Type B pancreatic cell (in vitro differentiated cells): ENCODE measurements around the gene PIP4K2A. TPM values are rescaled to one million over a fixed set of nuclear protein-coding genes. Genes with fewer than 3 reads are reported as not detected.
A peak's percentile ranks its signal among the peaks of the same experiment; 100 is the strongest.

ENCODE experiments used
- DNase-seq: peaks from one replicate; pipeline ENCODE4 v3.0.0; 2021; ENCODE audit warnings: mixed read lengths; ENCODE audit not compliant: unreplicated experiment; ENCODE audit errors: extremely low spot score
- H3K27ac Mint-ChIP-seq: 2 replicates; pipeline ENCODE4 v1.8.0; 2021; ENCODE audit warnings: mild to moderate bottlenecking, mixed read lengths
- H3K27me3 Mint-ChIP-seq: 2 replicates; pipeline ENCODE4 v1.8.0; 2021; ENCODE audit warnings: mixed read lengths
- H3K36me3 Mint-ChIP-seq: 2 replicates; pipeline ENCODE4 v1.8.0; 2021; ENCODE audit warnings: mixed read lengths
- H3K4me1 Mint-ChIP-seq: one replicate; pipeline ENCODE4 v1.8.0; 2021; ENCODE audit warnings: mixed read lengths; ENCODE audit not compliant: unreplicated experiment
- H3K4me3 Mint-ChIP-seq: 2 replicates; pipeline ENCODE4 v1.8.0; 2021; ENCODE audit warnings: mild to moderate bottlenecking, mixed read lengths
- H3K9me3 Mint-ChIP-seq: 2 replicates; pipeline ENCODE4 v1.8.0; 2021; ENCODE audit warnings: mixed read lengths
- total RNA-seq: library from RNA; stranded (reverse); gene quantifications from 2 replicates; pipeline ENCODE4 v1.2.1, GENCODE V29; 2021; ENCODE audit warnings: low replicate concordance
- TF ChIP-seq, protein P1 (sequence below): fragments of 200-600 bp; sonication (generic); conservative IDR thresholded peaks from 2 replicates; pipeline ENCODE4 v1.5.0; 2021; ENCODE audit warnings: antibody characterized with exemption, mild to moderate bottlenecking

PIP4K2A gene
- total RNA-seq, 1 donor from 2014 or later = 15.7 TPM

DNA sequence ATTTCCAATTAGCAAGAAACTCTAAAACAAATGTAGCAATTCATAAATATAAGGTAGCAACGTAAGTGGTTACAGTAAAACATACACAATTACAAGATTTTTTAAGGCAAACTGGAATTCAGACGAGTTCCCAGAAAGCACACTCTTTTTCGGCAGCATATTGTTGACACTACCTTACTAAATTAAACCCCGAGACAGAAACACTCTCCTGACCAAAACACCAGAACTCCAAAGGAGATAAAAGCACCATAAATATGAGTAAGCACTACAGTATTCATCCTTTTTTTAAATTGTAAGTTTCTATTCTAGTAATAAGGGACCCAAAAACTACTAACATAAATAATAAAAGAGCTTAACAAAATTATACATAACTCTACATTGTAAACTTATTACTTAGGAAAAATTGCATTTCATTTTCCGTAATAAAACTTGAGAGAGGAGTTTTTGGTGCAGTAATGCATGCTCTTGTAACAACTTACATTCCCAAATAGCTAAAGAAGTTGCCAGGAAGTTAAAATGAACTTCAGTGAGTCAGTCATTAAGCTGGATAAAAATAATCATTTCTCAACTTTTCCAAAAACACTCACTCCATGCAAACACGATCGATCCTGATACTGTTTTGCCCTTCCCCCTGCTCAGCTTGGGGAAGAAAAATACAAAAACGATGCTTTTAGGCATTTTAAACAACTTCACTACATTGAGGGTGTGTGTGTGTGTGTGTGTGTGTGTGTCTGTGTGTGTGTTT lies 2.0 kb downstream of the PIP4K2A start:
- H3K4me1 Mint-ChIP-seq = peaks cover 6% of the 10 kb centered on the region
- no peak for DNase-seq
- no peaks in the 10 kb centered on the region for H3K36me3 Mint-ChIP-seq
- no peak overlapping the region for H3K27ac Mint-ChIP-seq
- H3K27me3 Mint-ChIP-seq = peaks cover 11% of the 10 kb centered on the region
- peaks cover 4% of the 10 kb centered on the region for H3K9me3 Mint-ChIP-seq
- TF ChIP-seq, protein P1, sequence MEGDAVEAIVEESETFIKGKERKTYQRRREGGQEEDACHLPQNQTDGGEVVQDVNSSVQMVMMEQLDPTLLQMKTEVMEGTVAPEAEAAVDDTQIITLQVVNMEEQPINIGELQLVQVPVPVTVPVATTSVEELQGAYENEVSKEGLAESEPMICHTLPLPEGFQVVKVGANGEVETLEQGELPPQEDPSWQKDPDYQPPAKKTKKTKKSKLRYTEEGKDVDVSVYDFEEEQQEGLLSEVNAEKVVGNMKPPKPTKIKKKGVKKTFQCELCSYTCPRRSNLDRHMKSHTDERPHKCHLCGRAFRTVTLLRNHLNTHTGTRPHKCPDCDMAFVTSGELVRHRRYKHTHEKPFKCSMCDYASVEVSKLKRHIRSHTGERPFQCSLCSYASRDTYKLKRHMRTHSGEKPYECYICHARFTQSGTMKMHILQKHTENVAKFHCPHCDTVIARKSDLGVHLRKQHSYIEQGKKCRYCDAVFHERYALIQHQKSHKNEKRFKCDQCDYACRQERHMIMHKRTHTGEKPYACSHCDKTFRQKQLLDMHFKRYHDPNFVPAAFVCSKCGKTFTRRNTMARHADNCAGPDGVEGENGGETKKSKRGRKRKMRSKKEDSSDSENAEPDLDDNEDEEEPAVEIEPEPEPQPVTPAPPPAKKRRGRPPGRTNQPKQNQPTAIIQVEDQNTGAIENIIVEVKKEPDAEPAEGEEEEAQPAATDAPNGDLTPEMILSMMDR = no peak
- H3K4me3 Mint-ChIP-seq = peak overlapping the region; percentile 87

DNA sequence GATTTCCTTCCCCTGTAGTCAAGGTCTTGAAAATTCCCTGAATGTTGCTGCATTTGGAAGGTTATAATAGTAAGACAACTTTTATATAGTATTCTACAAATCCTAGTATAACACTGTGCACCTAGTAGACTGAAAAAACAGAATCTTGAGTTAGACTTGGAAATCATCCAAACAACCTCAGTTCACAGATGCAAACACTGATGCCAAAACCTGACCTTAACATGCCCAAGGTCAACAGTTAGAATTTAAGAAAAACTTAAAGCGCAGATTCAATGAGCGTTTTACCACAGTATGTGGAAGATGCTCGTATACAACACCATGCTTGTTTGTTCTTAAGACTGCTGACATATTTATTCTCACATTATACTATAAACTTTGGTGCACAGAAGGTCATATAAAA lies 3.0 kb downstream of the PIP4K2A start:
- TF ChIP-seq, protein P1 = no peak
- H3K36me3 Mint-ChIP-seq = no peaks in the 10 kb centered on the region
- peaks cover 11% of the 10 kb centered on the region for H3K27me3 Mint-ChIP-seq
- H3K9me3 Mint-ChIP-seq = peaks cover 4% of the 10 kb centered on the region
- H3K4me1 Mint-ChIP-seq = peaks cover 6% of the 10 kb centered on the region
- peak overlapping the region; percentile 51 for H3K4me3 Mint-ChIP-seq
- no peak for DNase-seq
- no peak overlapping the region for H3K27ac Mint-ChIP-seq

GRCh38 chr10:22710139-22710745 lies 4.1 kb downstream of the PIP4K2A start:
- TF ChIP-seq, protein P1 = no peak
- Mint-ChIP-seq H3K27ac (no peak overlapping the region), H3K4me1 (peaks cover 10% of the 10 kb centered on the region), H3K4me3 (no peak overlapping the region), H3K27me3 (peaks cover 9% of the 10 kb centered on the region), H3K9me3 (peaks cover 4% of the 10 kb centered on the region), H3K36me3 (no peaks in the 10 kb centered on the region)
- no peak for DNase-seq

DNA sequence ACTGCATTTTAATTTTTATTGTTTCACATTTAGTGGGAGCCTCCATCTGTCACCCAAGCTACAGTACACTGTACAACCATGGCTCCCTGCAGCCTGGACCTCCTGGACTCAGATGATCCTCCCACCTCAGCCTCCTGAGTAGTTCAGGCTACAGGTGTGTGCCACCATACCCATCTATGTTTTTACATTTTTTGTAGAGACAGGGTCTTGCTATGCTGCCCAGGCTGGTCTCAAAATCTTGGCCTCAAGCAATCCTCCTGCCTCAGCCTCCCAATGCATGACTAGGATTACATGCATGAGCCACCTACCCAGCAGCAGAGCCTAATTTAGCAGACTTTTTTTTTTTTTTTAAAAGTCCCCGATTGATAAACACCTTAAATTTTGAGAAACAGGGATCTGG lies 5.6 kb downstream of the PIP4K2A start:
- no peak overlapping the region for H3K27ac Mint-ChIP-seq
- H3K9me3 Mint-ChIP-seq = peaks cover 4% of the 10 kb centered on the region
- H3K36me3 Mint-ChIP-seq = peaks cover 4% of the 10 kb centered on the region
- H3K4me1 Mint-ChIP-seq = peaks cover 13% of the 10 kb centered on the region
- TF ChIP-seq, protein P1 = no peak
- no peak for DNase-seq
- H3K27me3 Mint-ChIP-seq = peaks cover 7% of the 10 kb centered on the region
- no peak overlapping the region for H3K4me3 Mint-ChIP-seq

DNA sequence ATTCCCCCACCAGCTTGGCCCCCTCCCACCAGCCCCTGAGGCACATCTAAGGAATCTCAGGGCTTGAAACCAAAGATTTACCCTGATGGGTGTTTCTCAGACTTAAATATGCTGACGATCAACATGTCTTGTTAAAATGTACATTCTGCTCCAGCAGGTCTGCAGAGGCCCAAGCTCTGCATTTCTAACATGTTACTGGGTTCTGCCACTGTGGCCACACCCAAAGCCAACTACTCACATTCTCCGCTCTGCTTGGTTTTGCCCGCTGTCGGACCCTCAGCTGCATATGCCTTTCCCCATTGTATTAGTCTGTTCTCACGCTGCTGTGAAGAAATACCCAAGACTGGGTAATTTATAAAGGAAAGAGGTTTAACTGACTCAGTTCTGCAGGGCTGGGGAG lies 8.9 kb downstream of the PIP4K2A start:
- Mint-ChIP-seq H3K9me3 (peaks cover 4% of the 10 kb centered on the region), H3K4me3 (no peak overlapping the region), H3K4me1 (peaks cover 10% of the 10 kb centered on the region), H3K36me3 (peaks cover 6% of the 10 kb centered on the region), H3K27ac (peak overlapping the region; percentile 37), H3K27me3 (peaks cover 2% of the 10 kb centered on the region)
- no peak for DNase-seq
- TF ChIP-seq, protein P1 = no peak
